NT2/D1 (cell line): ENCODE measurements around the gene CLIC6.

ENCODE experiments used
- DNase-seq: peaks from one replicate; pipeline ENCODE4 v3.0.0-alpha.2; 2011; ENCODE audit warnings: low read depth, low spot score
- H3K27me3 ChIP-seq: 2 replicates; pipeline ENCODE4 v1.6.0; 2011; ENCODE audit warnings: mild to moderate bottlenecking; ENCODE audit not compliant: insufficient read length, insufficient read depth
- H3K36me3 ChIP-seq: 2 replicates; pipeline ENCODE4 v1.6.1; 2011; ENCODE audit warnings: mild to moderate bottlenecking, low read length, mixed read lengths; ENCODE audit not compliant: insufficient read depth, insufficient read length
- H3K4me1 ChIP-seq: 2 replicates; pipeline ENCODE4 v1.5.1; 2011; ENCODE audit not compliant: insufficient read depth, insufficient read length
- H3K4me3 ChIP-seq: 2 replicates; pipeline ENCODE4 v1.5.1; 2011; ENCODE audit warnings: low read depth; ENCODE audit not compliant: insufficient read length
- H3K9ac ChIP-seq: 2 replicates; pipeline ENCODE4 v1.6.0; 2011; ENCODE audit warnings: low read depth; ENCODE audit not compliant: insufficient read length
- H3K9me3 ChIP-seq: 2 replicates; pipeline ENCODE4 v1.5.1; 2011; ENCODE audit warnings: mild to moderate bottlenecking, low read length; ENCODE audit not compliant: insufficient read depth
- SUZ12 ChIP-seq: IDR thresholded peaks from 2 replicates; pipeline ENCODE4 v1.6.1; 2011; ENCODE audit not compliant: insufficient read length, insufficient read depth; ENCODE audit errors: extremely low read depth
- YY1 ChIP-seq: IDR thresholded peaks from 2 replicates; pipeline ENCODE4 v1.6.1; 2011; ENCODE audit not compliant: insufficient read length, insufficient read depth
- ZNF274 ChIP-seq: IDR thresholded peaks from 2 replicates; pipeline ENCODE4 v1.6.1; 2011; ENCODE audit warnings: mild to moderate bottlenecking, low read depth, low read length

CLIC6 gene

DNA sequence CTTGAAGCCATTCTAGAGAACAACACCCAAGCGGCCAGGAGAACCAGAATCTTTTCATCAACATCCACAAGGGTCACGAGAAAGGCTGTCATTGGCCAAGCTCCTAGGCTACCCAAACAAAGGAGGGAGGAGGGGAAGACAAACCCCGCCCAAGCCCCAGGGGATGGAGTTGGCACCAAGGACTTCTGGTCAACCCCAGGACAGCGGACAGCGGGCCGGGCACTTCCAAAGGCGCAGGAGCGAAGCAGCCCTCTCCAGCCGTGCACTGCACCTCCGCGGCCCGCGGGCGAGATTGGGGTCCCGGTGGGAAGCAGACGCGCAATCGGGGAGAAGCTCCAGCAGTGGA lies at the start of gene CLIC6:
Gene CLIC6, plus strand, starts transcription at position 192 of the 346 bp plus-strand sequence. CDS start 395 bp downstream, outside the sequence.
- peak within 1 kb of the TSS; percentile 77 for H3K9ac ChIP-seq

DNA sequence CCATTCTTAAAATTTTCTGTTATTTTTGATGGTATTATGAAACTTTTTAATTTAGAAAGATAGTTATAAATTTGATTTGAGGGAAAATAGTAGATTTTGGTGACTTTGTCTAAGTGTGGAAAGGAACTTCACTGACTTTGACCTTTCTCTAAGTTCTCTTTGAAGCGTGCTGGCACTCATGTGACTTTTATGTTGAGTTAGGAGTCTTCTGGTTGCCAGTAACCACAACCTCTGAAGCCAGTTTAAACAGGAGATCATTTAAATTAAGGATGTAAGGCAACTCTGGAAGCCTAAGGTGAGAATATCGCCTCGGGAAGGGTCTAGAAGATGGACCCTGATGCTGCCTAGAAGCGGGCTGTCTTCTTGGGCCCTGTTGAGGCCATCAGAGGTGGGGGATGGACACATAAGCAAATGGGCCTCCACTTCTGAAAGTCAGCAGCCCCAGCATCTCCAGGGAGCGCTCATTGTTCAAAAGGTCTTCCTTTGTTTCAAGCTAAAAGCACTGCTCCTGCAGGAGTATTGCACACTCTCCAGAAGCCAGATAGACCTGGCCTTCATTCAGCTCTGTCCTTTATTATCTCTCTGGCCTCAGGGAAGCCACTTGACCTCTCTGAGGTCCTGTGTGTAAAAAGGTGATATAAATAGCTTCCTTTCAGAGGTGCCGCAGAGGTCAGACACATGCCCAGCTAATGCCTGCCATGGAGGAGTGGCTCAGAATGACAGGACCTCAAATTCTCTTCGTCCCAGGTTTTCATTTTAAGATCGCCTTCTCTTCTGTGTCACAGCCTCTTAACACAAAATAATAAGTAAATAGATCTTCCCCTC lies 48.7 kb upstream of the CLIC6 start:
- Histone ChIP-seq H3K4me1 (no peaks in the 10 kb centered on the region), H3K4me3 (no peak overlapping the region), H3K9ac (no peak overlapping the region), H3K36me3 (no peaks in the 10 kb centered on the region), H3K27me3 (peaks cover 15% of the 10 kb centered on the region), H3K9me3 (no peaks in the 10 kb centered on the region)
- no peak for TF ChIP-seq SUZ12
- DNase-seq = no peak

More for the DNA sequence above, at the start of gene CLIC6:
- Histone ChIP-seq H3K27me3 (peaks cover 35% of the 10 kb centered on the region), H3K36me3 (no peaks in the 10 kb centered on the region), H3K9me3 (no peaks in the 10 kb centered on the region), H3K4me1 (no peaks in the 10 kb centered on the region), H3K4me3 (peak within 1 kb of the TSS; percentile 64)
- DNase-seq = no peak
- TF ChIP-seq ZNF274 (no peak), SUZ12 (no peak), YY1 (no peak)

DNA sequence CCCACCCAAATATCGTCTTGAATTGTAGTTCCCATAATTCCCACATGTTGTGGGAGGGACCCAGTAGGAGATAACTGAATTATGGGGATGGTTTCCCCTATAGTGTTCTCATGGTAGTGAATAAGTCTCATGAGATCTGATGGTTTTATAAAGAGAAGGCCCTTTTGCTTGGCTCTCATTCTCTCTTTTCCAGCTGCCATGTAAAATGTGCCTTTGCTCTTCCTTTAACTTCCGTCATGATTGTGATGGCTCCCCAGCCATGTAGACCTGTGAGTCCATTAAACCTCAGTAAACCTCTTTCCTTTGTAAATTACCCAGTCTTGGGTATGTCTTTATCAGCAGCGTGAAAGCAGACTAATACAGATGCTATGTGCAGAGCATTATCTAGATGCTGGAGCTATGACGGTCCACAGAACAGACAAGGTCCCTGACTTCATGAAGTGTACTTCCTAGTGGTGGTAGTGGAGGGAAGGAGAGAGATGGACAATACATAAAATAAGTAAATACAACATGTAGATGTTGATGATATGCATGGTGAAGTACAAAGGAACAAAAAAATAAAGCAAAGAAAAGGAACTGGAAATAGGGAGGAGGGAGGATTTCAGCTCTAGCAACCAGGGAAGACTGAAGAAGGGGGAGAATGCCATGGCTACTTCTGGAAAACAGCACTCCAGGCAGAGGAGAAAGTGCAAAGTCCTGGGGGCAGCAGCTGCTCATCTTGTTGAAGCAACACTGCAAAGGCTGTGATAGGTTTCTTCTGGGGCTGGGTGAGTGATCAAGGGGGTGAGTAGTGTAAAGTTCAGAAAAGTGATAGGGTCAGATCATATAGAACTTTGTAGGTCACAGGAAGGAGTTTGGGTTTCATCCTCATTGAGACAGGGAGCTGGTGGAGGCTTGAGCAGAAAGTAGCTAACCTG lies 47.1 kb upstream of the CLIC6 start:
- Histone ChIP-seq H3K9ac (no peak overlapping the region), H3K27me3 (peaks cover 3% of the 10 kb centered on the region), H3K4me3 (no peak overlapping the region), H3K36me3 (no peaks in the 10 kb centered on the region), H3K9me3 (no peaks in the 10 kb centered on the region), H3K4me1 (no peaks in the 10 kb centered on the region)
- no peak for DNase-seq
- no peak for TF ChIP-seq ZNF274
- TF ChIP-seq YY1 = no peak
- TF ChIP-seq SUZ12 = no peak

DNA sequence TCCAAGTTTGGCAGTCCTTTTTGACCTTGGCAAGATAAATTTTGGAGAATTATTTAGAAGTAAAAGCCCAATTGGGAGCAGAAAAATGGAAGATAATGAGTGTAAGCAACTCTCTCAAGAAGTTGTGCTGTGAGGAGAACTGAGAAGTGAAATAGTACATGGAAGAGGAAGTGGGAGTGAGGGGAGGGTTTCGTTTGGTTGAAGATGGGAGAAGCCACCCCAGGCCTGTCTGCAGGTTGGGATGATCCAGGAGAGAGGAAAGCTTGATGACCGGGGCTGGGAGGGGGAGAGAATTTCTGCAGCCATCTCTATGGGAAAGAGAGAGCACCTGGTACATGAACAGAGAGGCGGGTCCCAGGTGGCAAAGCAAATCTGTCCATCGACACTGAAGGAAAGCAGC lies 45.3 kb upstream of the CLIC6 start:
- no peaks in the 10 kb centered on the region for H3K4me1 ChIP-seq
- no peak for TF ChIP-seq YY1
- TF ChIP-seq SUZ12 = no peak
- no peak for TF ChIP-seq ZNF274
- no peak for DNase-seq
- no peaks in the 10 kb centered on the region for H3K9me3 ChIP-seq
- no peaks in the 10 kb centered on the region for H3K27me3 ChIP-seq
- H3K9ac ChIP-seq = no peak overlapping the region
- H3K4me3 ChIP-seq = no peak overlapping the region
- H3K36me3 ChIP-seq = no peaks in the 10 kb centered on the region

DNA sequence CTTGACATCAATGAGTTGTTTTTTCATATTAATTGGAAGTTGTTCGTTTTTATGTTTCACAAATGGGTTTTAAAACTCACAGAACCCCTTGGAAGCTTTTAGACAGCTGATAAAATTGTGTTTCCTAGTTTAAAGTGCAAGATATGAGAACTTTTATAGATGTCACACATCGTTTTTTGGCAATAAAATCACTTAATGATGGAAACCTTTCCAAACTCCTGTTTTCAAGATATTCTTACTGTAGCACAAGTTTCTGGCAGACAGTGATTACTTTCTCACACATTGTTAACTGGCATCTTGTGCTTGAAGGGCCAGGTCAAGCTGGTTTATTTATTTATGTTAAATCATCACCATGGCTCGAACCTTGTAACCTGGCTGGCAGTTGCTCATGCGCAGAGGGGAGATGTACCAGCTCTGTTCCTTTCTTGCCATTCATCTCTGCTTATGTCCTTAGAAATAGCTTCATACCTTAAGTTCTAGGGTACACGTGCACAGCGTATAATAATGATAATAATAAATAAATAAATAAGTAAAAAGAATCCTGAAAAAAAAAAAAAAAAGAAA lies 43.7 kb upstream of the CLIC6 start:
- Histone ChIP-seq H3K36me3 (no peaks in the 10 kb centered on the region), H3K4me1 (no peaks in the 10 kb centered on the region), H3K9ac (no peak overlapping the region), H3K27me3 (no peaks in the 10 kb centered on the region), H3K4me3 (no peak overlapping the region), H3K9me3 (no peaks in the 10 kb centered on the region)
- DNase-seq = no peak
- TF ChIP-seq ZNF274 (no peak), SUZ12 (no peak), YY1 (no peak)

DNA sequence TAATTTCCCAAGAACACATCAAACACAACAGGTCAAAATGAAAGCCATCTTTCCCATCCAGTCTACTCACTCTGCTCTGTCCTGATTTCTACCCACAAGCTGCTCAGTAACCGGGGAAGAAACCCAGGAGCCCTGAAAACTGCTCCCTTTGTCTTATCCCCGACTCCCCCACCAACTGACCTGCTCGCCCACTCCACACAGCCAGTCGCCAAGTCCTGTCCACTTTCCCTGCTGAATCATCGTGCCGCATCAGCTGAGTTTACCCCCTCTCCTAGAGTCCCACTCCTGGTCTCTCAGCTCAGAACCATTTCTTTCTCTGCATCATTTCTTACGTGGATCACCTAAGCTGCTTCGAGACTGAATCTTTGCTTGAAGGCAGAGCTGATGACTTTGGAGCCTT lies 42.7 kb upstream of the CLIC6 start:
- no peak for DNase-seq
- Histone ChIP-seq H3K9ac (no peak overlapping the region), H3K27me3 (no peaks in the 10 kb centered on the region)

DNA sequence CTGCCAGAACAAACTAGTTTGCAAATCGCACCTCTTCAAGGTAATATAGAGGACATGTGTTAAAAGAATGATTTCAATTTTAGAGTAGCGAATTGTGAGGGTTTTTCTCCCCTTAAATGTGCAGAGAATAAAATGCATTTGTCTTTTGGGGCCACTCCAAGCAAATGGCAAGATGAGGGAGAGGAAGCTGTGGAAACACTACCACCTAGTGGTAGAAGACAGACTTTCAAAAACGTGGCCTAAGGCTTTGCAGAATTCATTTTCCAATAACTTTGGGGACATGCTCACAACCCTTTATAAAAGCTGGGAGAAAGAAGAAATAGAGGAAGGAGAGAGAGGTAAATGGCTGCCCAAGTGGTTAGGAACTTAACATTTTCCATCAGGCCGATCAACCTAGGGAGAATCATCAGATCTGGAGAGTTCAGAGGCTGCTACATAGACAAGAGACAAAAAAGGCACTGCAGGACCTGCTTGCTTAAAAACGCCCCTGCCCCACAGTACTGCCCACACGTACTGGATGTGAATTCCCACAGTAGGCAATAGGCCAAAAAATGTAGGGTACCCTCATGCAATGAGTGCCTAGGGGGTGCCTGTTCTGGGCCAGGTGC lies 38.2 kb upstream of the CLIC6 start:
- peak; percentile 63 for DNase-seq
- H3K27me3 ChIP-seq = no peaks in the 10 kb centered on the region
- H3K4me3 ChIP-seq = no peak overlapping the region
- H3K36me3 ChIP-seq = no peaks in the 10 kb centered on the region
- H3K9me3 ChIP-seq = no peaks in the 10 kb centered on the region
- H3K4me1 ChIP-seq = no peaks in the 10 kb centered on the region
- H3K9ac ChIP-seq = no peak overlapping the region
- TF ChIP-seq YY1 (no peak), ZNF274 (no peak)

More for the DNA sequence above, 42.7 kb upstream of the CLIC6 start:
- Histone ChIP-seq H3K36me3 (no peaks in the 10 kb centered on the region), H3K4me1 (no peaks in the 10 kb centered on the region), H3K9me3 (no peaks in the 10 kb centered on the region), H3K4me3 (no peak overlapping the region)
- TF ChIP-seq SUZ12 = no peak
- TF ChIP-seq ZNF274 = no peak
- no peak for TF ChIP-seq YY1
